HEK293 (cell line): Measurements from ENCODE around the gene PRKAG2.

ENCODE experiments used
- CTCF ChIA-PET: fragments of 350-600 bp; formaldehyde crosslinking; extraction: SDS; loops from one replicate; lab custom pipeline; 2021; ENCODE audit warnings: antibody characterized with exemption; lab: Yijun Ruan, JAX
- POLR2A ChIA-PET: fragments of 300-600 bp; formaldehyde crosslinking; extraction: SDS; loops from one replicate; lab custom pipeline; 2020; ENCODE audit warnings: antibody characterized with exemption, inconsistent platforms; lab: Yijun Ruan, JAX
- H3K27ac ChIP-seq: fragments of 200-500 bp; sonication (Bioruptor generic); 2 replicates; pipeline ENCODE4 v1.5.1; 2014; ENCODE audit warnings: low read depth, low read length, control low read depth, inconsistent platforms; ENCODE audit errors: extremely low read depth
- H3K36me3 ChIP-seq, 2 experiments: fragments of 200-500 bp in 1 of 2; sonication (Bioruptor generic) in 1 of 2; 1 replicate in 1 of 2; 2 replicates in 1 of 2; pipeline ENCODE4 v1.5.1; 2014 to 2017; ENCODE audit warnings: inconsistent platforms in 2 of 2, low read length in 2 of 2; ENCODE audit not compliant: control insufficient read depth in 2 of 2, insufficient read depth in 1 of 2
- H3K4me1 ChIP-seq: fragments of 200-500 bp; sonication (Bioruptor generic); 2 replicates; pipeline ENCODE4 v1.5.1; 2014; ENCODE audit warnings: mild to moderate bottlenecking, low read length, inconsistent platforms; ENCODE audit not compliant: control insufficient read depth, insufficient read depth
- H3K4me3 ChIP-seq: 2 replicates; pipeline ENCODE4 v1.5.1; 2011; ENCODE audit warnings: low read depth, mild to moderate bottlenecking, control low read depth, low read length, moderate library complexity
- H3K9me3 ChIP-seq: fragments of 200-500 bp; sonication (Bioruptor generic); 2 replicates; pipeline ENCODE4 v1.5.1; 2014; ENCODE audit warnings: low read depth, low read length, inconsistent platforms; ENCODE audit not compliant: control insufficient read depth, insufficient read depth
- AEBP2 ChIP-seq: fragments of 450-650 bp; formaldehyde crosslinking; IDR thresholded peaks from 2 replicates; pipeline ENCODE4 v1.5.1; 2016; ENCODE audit warnings: missing biosample characterization, missing genetic modification characterization, borderline replicate concordance
- KLF10 ChIP-seq: fragments of 450-650 bp; IDR thresholded peaks from 2 replicates; pipeline ENCODE4 v1.5.1; 2018; ENCODE audit warnings: missing biosample characterization, mild to moderate bottlenecking, missing genetic modification characterization
- KLF17 ChIP-seq: fragments of 450-650 bp; formaldehyde crosslinking; IDR thresholded peaks from 2 replicates; pipeline ENCODE4 v1.5.1; 2016; ENCODE audit warnings: missing biosample characterization, missing genetic modification characterization
- KLF8 ChIP-seq: fragments of 450-650 bp; formaldehyde crosslinking; IDR thresholded peaks from 2 replicates; pipeline ENCODE4 v1.5.1; 2016; ENCODE audit warnings: missing biosample characterization, missing genetic modification characterization
- MEIS1 ChIP-seq: sonication (generic); formaldehyde crosslinking; IDR thresholded peaks from 2 replicates; pipeline ENCODE4 v1.8.1; 2022; ENCODE audit warnings: missing genetic modification reagents, mild to moderate bottlenecking, borderline replicate concordance
- MZF1 ChIP-seq: fragments of 450-650 bp; formaldehyde crosslinking; IDR thresholded peaks from 2 replicates; pipeline ENCODE4 v1.5.1; 2017; ENCODE audit warnings: missing biosample characterization, missing genetic modification characterization, borderline replicate concordance
- RBAK ChIP-seq: fragments of 450-650 bp; formaldehyde crosslinking; IDR thresholded peaks from 2 replicates; pipeline ENCODE4 v1.5.1; 2016; ENCODE audit warnings: missing biosample characterization, missing genetic modification characterization
- ZBTB8A ChIP-seq: fragments of 450-650 bp; formaldehyde crosslinking; IDR thresholded peaks from 2 replicates; pipeline ENCODE4 v1.5.1; 2016; ENCODE audit warnings: missing biosample characterization, missing genetic modification characterization
- ZFP69B ChIP-seq: fragments of 450-650 bp; formaldehyde crosslinking; IDR thresholded peaks from 2 replicates; pipeline ENCODE4 v1.5.1; 2016; ENCODE audit warnings: missing biosample characterization, missing genetic modification characterization
- ZNF155 ChIP-seq: fragments of 450-650 bp; formaldehyde crosslinking; IDR thresholded peaks from 2 replicates; pipeline ENCODE4 v1.5.1; 2016; ENCODE audit warnings: missing biosample characterization, missing genetic modification characterization
- ZNF19 ChIP-seq: fragments of 450-650 bp; formaldehyde crosslinking; IDR thresholded peaks from 2 replicates; pipeline ENCODE4; 2016; ENCODE audit warnings: missing biosample characterization, missing genetic modification characterization, low read depth
- ZNF202 ChIP-seq: fragments of 450-650 bp; formaldehyde crosslinking; IDR thresholded peaks from 2 replicates; pipeline ENCODE4 v1.5.1; 2016; ENCODE audit warnings: missing biosample characterization, missing genetic modification characterization, borderline replicate concordance
- ZNF23 ChIP-seq: fragments of 450-650 bp; formaldehyde crosslinking; IDR thresholded peaks from 2 replicates; pipeline ENCODE4 v1.5.1; 2016; ENCODE audit warnings: missing biosample characterization, missing genetic modification characterization, borderline replicate concordance
- ZNF280C ChIP-seq: fragments of 450-650 bp; formaldehyde crosslinking; IDR thresholded peaks from 2 replicates; pipeline ENCODE4 v1.5.1; 2016; ENCODE audit warnings: missing biosample characterization, missing genetic modification characterization
- ZNF280D ChIP-seq: fragments of 450-650 bp; formaldehyde crosslinking; IDR thresholded peaks from 2 replicates; pipeline ENCODE4 v1.5.1; 2016; ENCODE audit warnings: missing biosample characterization, missing genetic modification characterization
- ZNF324 ChIP-seq: fragments of 450-650 bp; formaldehyde crosslinking; IDR thresholded peaks from 2 replicates; pipeline ENCODE4 v1.5.1; 2016; ENCODE audit warnings: missing biosample characterization, missing genetic modification characterization
- ZNF366 ChIP-seq: fragments of 450-650 bp; formaldehyde crosslinking; conservative IDR thresholded peaks from 2 replicates; pipeline ENCODE4 v1.5.1; 2016; ENCODE audit warnings: missing biosample characterization, missing genetic modification characterization
- ZNF391 ChIP-seq: fragments of 450-650 bp; formaldehyde crosslinking; IDR thresholded peaks from 2 replicates; pipeline ENCODE4 v1.5.1; 2016; ENCODE audit warnings: low read depth, missing biosample characterization, missing genetic modification characterization, borderline replicate concordance
- ZNF416 ChIP-seq: fragments of 450-650 bp; formaldehyde crosslinking; IDR thresholded peaks from 2 replicates; pipeline ENCODE4 v1.5.1; 2016; ENCODE audit warnings: missing biosample characterization, missing genetic modification characterization
- ZNF433 ChIP-seq: fragments of 450-650 bp; formaldehyde crosslinking; IDR thresholded peaks from 2 replicates; pipeline ENCODE4 v1.5.1; 2016; ENCODE audit warnings: missing biosample characterization, missing genetic modification characterization, low read depth
- ZNF48 ChIP-seq: fragments of 450-650 bp; formaldehyde crosslinking; IDR thresholded peaks from 2 replicates; pipeline ENCODE4 v1.5.1; 2016; ENCODE audit warnings: missing biosample characterization, missing genetic modification characterization
- ZNF585B ChIP-seq: fragments of 450-650 bp; formaldehyde crosslinking; IDR thresholded peaks from 2 replicates; pipeline ENCODE4 v1.5.1; 2016; ENCODE audit warnings: missing biosample characterization, missing genetic modification characterization
- ZNF654 ChIP-seq: fragments of 450-650 bp; formaldehyde crosslinking; IDR thresholded peaks from 2 replicates; pipeline ENCODE4 v1.5.1; 2016; ENCODE audit warnings: low read depth, missing biosample characterization, missing genetic modification characterization
- ZNF792 ChIP-seq: fragments of 450-650 bp; formaldehyde crosslinking; IDR thresholded peaks from 2 replicates; pipeline ENCODE4 v1.5.1; 2016; ENCODE audit warnings: missing biosample characterization, missing genetic modification characterization
- ZNF837 ChIP-seq: fragments of 450-650 bp; formaldehyde crosslinking; IDR thresholded peaks from 2 replicates; pipeline ENCODE4 v1.5.1; 2016; ENCODE audit warnings: missing biosample characterization, missing genetic modification characterization
- ZXDB ChIP-seq: fragments of 450-650 bp; formaldehyde crosslinking; IDR thresholded peaks from 2 replicates; pipeline ENCODE4 v1.5.1; 2016; ENCODE audit warnings: missing biosample characterization, missing genetic modification characterization

PRKAG2 gene

GRCh38 chr7:151688236-151688780 lies 188.6 kb downstream of the PRKAG2 start:
- TF ChIP-seq ZBTB8A (tag by site-specific recombination): no peak
- no peak for TF ChIP-seq ZNF585B (tag by site-specific recombination)
- TF ChIP-seq KLF17 (tag by site-specific recombination): no peak
- TF ChIP-seq ZNF366 (tag by site-specific recombination): no peak
- TF ChIP-seq, all 188 proteins: peak for 0
- H3K4me1 ChIP-seq: no peaks in the 10 kb centered on the region
- H3K4me3 ChIP-seq: no peak overlapping the region
- ChIA-PET POLR2A (interaction anchor here (1.1 kb wide), 1 partner anchor 17 kb away, joined by 4 read pairs; no protein-coding TSS in a partner anchor), CTCF (interaction anchor here (1.6 kb wide), 1 partner anchor 18 kb away, joined by 4 read pairs; no protein-coding TSS in a partner anchor)
- no peaks in the 10 kb centered on the region for H3K36me3 ChIP-seq
- no peaks in the 10 kb centered on the region for H3K9me3 ChIP-seq
- no peak overlapping the region for H3K27ac ChIP-seq

GRCh38 chr7:151687523-151688235 lies 189.2 kb downstream of the PRKAG2 start:
- POLR2A ChIA-PET: interaction anchor here (1.1 kb wide), 1 partner anchor 17 kb away, joined by 4 read pairs; no protein-coding TSS in a partner anchor
- CTCF ChIA-PET: interaction anchor here (1.6 kb wide), 1 partner anchor 19 kb away, joined by 4 read pairs; no protein-coding TSS in a partner anchor
- no peaks in the 10 kb centered on the region for H3K36me3 ChIP-seq
- H3K4me3 ChIP-seq: no peak overlapping the region
- no peak overlapping the region for H3K27ac ChIP-seq
- H3K9me3 ChIP-seq: no peaks in the 10 kb centered on the region
- H3K4me1 ChIP-seq: no peaks in the 10 kb centered on the region
- TF ChIP-seq MZF1: no peak
- TF ChIP-seq KLF10: no peak
- TF ChIP-seq MEIS1: no peak
- TF ChIP-seq ZNF654 (tag by site-specific recombination): no peak
- no peak for TF ChIP-seq ZNF391
- TF ChIP-seq ZNF792 (tag by site-specific recombination): no peak
- TF ChIP-seq ZNF48 (tag by site-specific recombination): no peak
- TF ChIP-seq ZFP69B (tag by site-specific recombination): peak; percentile 40; the same call in 1 of the 2 replicates
- no peak for TF ChIP-seq KLF8 (tag by site-specific recombination)
- TF ChIP-seq ZNF416: no peak
- TF ChIP-seq ZNF19 (tag by site-specific recombination): no peak
- TF ChIP-seq ZNF155 (tag by site-specific recombination): no peak
- TF ChIP-seq ZNF366 (tag by site-specific recombination): peak; percentile 39; the same call in 1 of the 2 replicates
- TF ChIP-seq ZNF324: peak; percentile 71; the same call in 1 of the 2 replicates
- no peak for TF ChIP-seq ZNF202 (tag by site-specific recombination)
- peak; percentile 77; the same call in 1 of the 2 replicates for TF ChIP-seq ZNF280D (tag by site-specific recombination)
- no peak for TF ChIP-seq RBAK (tag by site-specific recombination)
- TF ChIP-seq AEBP2 (tag by site-specific recombination): no peak
- TF ChIP-seq ZNF280C: no peak
- no peak for TF ChIP-seq ZNF837 (tag by site-specific recombination)
- TF ChIP-seq ZNF433 (tag by site-specific recombination): no peak
- peak; percentile 92 for TF ChIP-seq ZXDB (tag by site-specific recombination)
- no peak for TF ChIP-seq ZNF23 (tag by site-specific recombination)
